IMR-90 (cell line): ENCODE data around the gene THADA. TPM values are rescaled to one million over a fixed set of nuclear protein-coding genes. Genes with fewer than 3 reads are reported as not detected.
A peak's percentile ranks its signal among the peaks of the same experiment; 100 is the strongest.

Experiments
- ATAC-seq: fragments of 200-7000 bp; cut with Tn5 transposase; 2 replicates; pipeline ENCODE4 v1.9.1; 2020; ENCODE audit warnings: low read depth, mild to moderate bottlenecking, moderate library complexity
- BruUV-seq: library from RNA; stranded (reverse); fragments of 400-500 nt; replicated peaks from 2 replicates; lab custom pipeline; 2021; lab: Mats Ljungman, UMichigan
- CTCF ChIA-PET: fragments of 300-600 bp; formaldehyde crosslinking; extraction: SDS; loops from one replicate; lab custom pipeline; 2021; ENCODE audit warnings: antibody characterized with exemption; lab: Yijun Ruan, JAX
- POLR2A ChIA-PET: fragments of 300-600 bp; sonication (Branson Sonifier 250); formaldehyde crosslinking; loops from one replicate; lab custom pipeline; 2022; ENCODE audit warnings: antibody characterized with exemption; ENCODE audit not compliant: unreplicated experiment; lab: Charles Lee
- DNase-seq: peaks from one replicate; pipeline ENCODE4 v3.0.0; 2013
- H2AFZ ChIP-seq: replicated peaks from 2 replicates; pipeline ENCODE3; 2013; ENCODE audit warnings: low read length, mild to moderate bottlenecking; ENCODE audit not compliant: poor library complexity
- H2AK5ac ChIP-seq: 2 replicates; pipeline ENCODE4 v1.6.1; 2013; ENCODE audit warnings: low read depth, low read length, inconsistent platforms
- H2AK9ac ChIP-seq: replicated peaks from 2 replicates; pipeline ENCODE3; 2013; ENCODE audit warnings: mild to moderate bottlenecking, low read depth, low read length, moderate library complexity; ENCODE audit not compliant: poor library complexity
- H2BK120ac ChIP-seq: 2 replicates; pipeline ENCODE4 v1.6.1; 2013; ENCODE audit warnings: low read depth, low read length, inconsistent platforms
- H2BK15ac ChIP-seq: 3 replicates; pipeline ENCODE4 v1.6.1; 2013; ENCODE audit warnings: low read depth, low read length, inconsistent platforms
- H2BK20ac ChIP-seq: 2 replicates; pipeline ENCODE4 v1.6.1; 2013; ENCODE audit warnings: low read depth, mild to moderate bottlenecking, inconsistent platforms, low read length, moderate library complexity
- H2BK5ac ChIP-seq: 2 replicates; pipeline ENCODE4 v1.6.1; 2013; ENCODE audit warnings: mild to moderate bottlenecking, low read depth, low read length, inconsistent platforms; ENCODE audit not compliant: poor library complexity, severe bottlenecking
- H3K14ac ChIP-seq: replicated peaks from 2 replicates; pipeline ENCODE4 v1.6.1; 2013; ENCODE audit warnings: low read depth, low read length, inconsistent platforms
- H3K18ac ChIP-seq: 2 replicates; pipeline ENCODE4 v1.6.1; 2013; ENCODE audit warnings: low read depth, low read length, control low read depth
- H3K23ac ChIP-seq: 2 replicates; pipeline ENCODE4 v1.6.1; 2013; ENCODE audit warnings: low read depth, low read length, inconsistent platforms
- H3K27ac ChIP-seq: 2 replicates; pipeline ENCODE4 v1.5.1; 2013; ENCODE audit warnings: mild to moderate bottlenecking, control low read depth, low read length; ENCODE audit not compliant: insufficient read depth
- H3K27me3 ChIP-seq: 2 replicates; pipeline ENCODE4 v1.6.1; 2013; ENCODE audit warnings: low read length; ENCODE audit not compliant: control insufficient read depth, insufficient read depth
- H3K36me3 ChIP-seq: 2 replicates; pipeline ENCODE4 v1.6.1; 2013; ENCODE audit warnings: low read length, mixed read lengths; ENCODE audit not compliant: control insufficient read depth, insufficient read depth
- H3K4ac ChIP-seq: 2 replicates; pipeline ENCODE4 v1.6.1; 2013; ENCODE audit warnings: low read depth, low read length, inconsistent platforms
- H3K4me1 ChIP-seq: 2 replicates; pipeline ENCODE4 v1.6.1; 2013; ENCODE audit warnings: low read length, mixed read lengths; ENCODE audit not compliant: control insufficient read depth, insufficient read depth
- H3K4me2 ChIP-seq: 2 replicates; pipeline ENCODE4 v1.6.1; 2013; ENCODE audit warnings: low read depth, mild to moderate bottlenecking, control low read depth, low read length, moderate library complexity
- H3K4me3 ChIP-seq: 2 replicates; pipeline ENCODE4 v1.5.1; 2013; ENCODE audit warnings: low read depth, mild to moderate bottlenecking, control low read depth, low read length, moderate library complexity; ENCODE audit not compliant: insufficient read depth
- H3K56ac ChIP-seq: 2 replicates; pipeline ENCODE4 v1.6.1; 2013; ENCODE audit warnings: low read length, inconsistent platforms; ENCODE audit not compliant: insufficient read depth; ENCODE audit errors: extremely low read depth
- H3K79me1 ChIP-seq, 2 experiments: 2 replicates each; pipeline ENCODE4 v1.6.1; 2013; ENCODE audit warnings: low read length in 2 of 2, inconsistent platforms in 1 of 2, low read depth in 1 of 2
- H3K9ac ChIP-seq: 2 replicates; pipeline ENCODE4 v1.6.1; 2013; ENCODE audit warnings: low read depth, low read length, control low read depth
- H3K9me1 ChIP-seq: 2 replicates; pipeline ENCODE4 v1.6.1; 2013; ENCODE audit warnings: low read length, inconsistent platforms; ENCODE audit not compliant: insufficient read depth
- H3K9me3 ChIP-seq: 2 replicates; pipeline ENCODE4 v1.6.1; 2013; ENCODE audit warnings: low read length; ENCODE audit not compliant: control insufficient read depth, insufficient read depth
- H4K20me1 ChIP-seq: 2 replicates; pipeline ENCODE4 v1.6.1; 2013; ENCODE audit warnings: low read length, inconsistent platforms; ENCODE audit not compliant: insufficient read depth
- H4K5ac ChIP-seq: 2 replicates; pipeline ENCODE4 v1.6.1; 2013; ENCODE audit warnings: mild to moderate bottlenecking, low read depth, low read length, control low read depth
- H4K8ac ChIP-seq, 2 experiments: 2 replicates each; pipeline ENCODE4 v1.6.1; 2013; ENCODE audit warnings: low read depth in 2 of 2, low read length in 2 of 2, control low read depth in 1 of 2, inconsistent platforms in 1 of 2
- H4K91ac ChIP-seq: 2 replicates; pipeline ENCODE4 v1.6.1; 2013; ENCODE audit warnings: low read depth, low read length, inconsistent platforms; ENCODE audit not compliant: insufficient read depth
- BHLHE40 ChIP-seq: fragments of 150-350 bp; IDR thresholded peaks from 2 replicates; pipeline ENCODE4 v1.6.1; 2016; ENCODE audit warnings: mild to moderate bottlenecking, low read depth, low read length
- CEBPB ChIP-seq: IDR thresholded peaks from 2 replicates; pipeline ENCODE4 v1.6.1; 2012; ENCODE audit warnings: low read depth, low read length, improper control_type of control experiment
- CHD1 ChIP-seq: IDR thresholded peaks from 2 replicates; pipeline ENCODE4 v1.6.1; 2012; ENCODE audit warnings: low read depth, low read length, improper control_type of control experiment
- CTCF ChIP-seq: conservative IDR thresholded peaks from 2 replicates; pipeline ENCODE4 v1.5.1; 2012; ENCODE audit warnings: mild to moderate bottlenecking, low read depth, low read length, improper control_type of control experiment
- ELK1 ChIP-seq: fragments of 150-350 bp; IDR thresholded peaks from 2 replicates; pipeline ENCODE4 v1.6.1; 2016; ENCODE audit warnings: low read depth, mild to moderate bottlenecking, low read length, moderate library complexity, borderline replicate concordance
- FOS ChIP-seq: fragments of 150-350 bp; IDR thresholded peaks from 2 replicates; pipeline ENCODE4 v1.6.1; 2016; ENCODE audit warnings: low read depth, low read length
- MAFK ChIP-seq: IDR thresholded peaks from 2 replicates; pipeline ENCODE4 v1.6.1; 2012; ENCODE audit warnings: low read depth, low read length, improper control_type of control experiment
- MAZ ChIP-seq: IDR thresholded peaks from 2 replicates; pipeline ENCODE4 v1.6.1; 2012; ENCODE audit warnings: low read depth, mild to moderate bottlenecking, low read length, improper control_type of control experiment, moderate library complexity, borderline replicate concordance
- MXI1 ChIP-seq: IDR thresholded peaks from 2 replicates; pipeline ENCODE4 v1.6.1; 2012; ENCODE audit warnings: low read depth, mild to moderate bottlenecking, low read length, moderate library complexity, borderline replicate concordance
- NFE2L2 ChIP-seq: fragments of 150-350 bp; IDR thresholded peaks from 2 replicates; pipeline ENCODE4 v1.6.1; 2016; ENCODE audit warnings: low read depth, mild to moderate bottlenecking, low read length
- RCOR1 ChIP-seq: IDR thresholded peaks from 2 replicates; pipeline ENCODE4 v1.6.1; 2012; ENCODE audit warnings: mild to moderate bottlenecking, low read length, improper control_type of control experiment; ENCODE audit not compliant: insufficient replicate concordance
- RFX5 ChIP-seq: IDR thresholded peaks from 2 replicates; pipeline ENCODE4 v1.8.0; 2012; ENCODE audit warnings: low read depth, mild to moderate bottlenecking, low read length, moderate library complexity
- SMC3 ChIP-seq: fragments of 150-350 bp; IDR thresholded peaks from 2 replicates; pipeline ENCODE4 v1.6.1; 2016; ENCODE audit warnings: low read depth, mild to moderate bottlenecking, antibody characterized with exemption, low read length, moderate library complexity
- USF2 ChIP-seq: fragments of 150-350 bp; IDR thresholded peaks from 2 replicates; pipeline ENCODE4 v1.6.1; 2017; ENCODE audit warnings: mild to moderate bottlenecking, antibody characterized with exemption, low read length, low read depth
- WGBS, 2 experiments: methylation state at CpG; one replicate each; pipeline versions ENCODE4 v1.1.5 to v1.1.7; 2013; ENCODE audit warnings: missing lambda C conversion rate in 2 of 2; ENCODE audit not compliant: insufficient read length in 1 of 2; ENCODE audit errors: extremely low coverage in 2 of 2; 5-methylcytosine and 5-hydroxymethylcytosine counted together
- dilution Hi-C: fragments of 300-500 bp; cut with HindIII; formaldehyde crosslinking; loops from one replicate; pipeline ENCODE4 v1.14.3; 2018; ENCODE audit warnings: low sequenced_read_pairs; ENCODE audit not compliant: unreplicated experiment
- in situ Hi-C: fragments of 300-500 bp; cut with MboI; formaldehyde crosslinking; loops from 3 replicates; pipeline ENCODE4 v1.14.3; 2019; ENCODE audit warnings: low sequenced_read_pairs, inconsistent platforms, mixed read lengths
- intact Hi-C: fragments of 100-400 bp; cut with micrococcal nuclease; formaldehyde crosslinking; loops from 2 replicates; pipeline ENCODE4 v1.10.0; 2022
- polyA plus RNA-seq, 3 experiments: library from polyadenylated mRNA; depleted of rRNA; stranded (reverse); fragments of >200 nt; gene quantifications; 2 replicates each; pipeline ENCODE4 v1.2.3, GENCODE V29; 2012; ENCODE audit warnings: low replicate concordance in 1 of 3
- total RNA-seq: library from RNA; depleted of rRNA; stranded (reverse); fragments of >200 nt; gene quantifications from 2 replicates; pipeline ENCODE4 v1.2.3, GENCODE V29; 2012

THADA gene
- total and polyA plus RNA-seq, 2 of the 4 experiments (the other 2 are of a cell fraction) = 10.5 to 21.3 TPM

GRCh38 chr2:43426305-43427031, 169.4 kb downstream of the THADA start:
- Histone ChIP-seq H3K27ac (peak overlapping the region; percentile 14; the same call in 1 of the 2 replicates), H4K91ac (no peak overlapping the region), H3K79me1 (0 out of 4 replicates have a peak, but pooled peaks cover 0 to 3% of the 10 kb centered on the region in 2 experiments), H3K9me1 (peaks cover 10% of the 10 kb centered on the region), H4K8ac (no peak overlapping the region), H4K20me1 (no peaks in the 10 kb centered on the region), H3K4ac (no peak overlapping the region), H3K4me3 (no peak overlapping the region), H3K36me3 (no peaks in the 10 kb centered on the region; the same call in 1 of the 2 replicates), H3K18ac (no peak overlapping the region), H3K4me1 (peaks cover 5% of the 10 kb centered on the region), H2AFZ (no peak overlapping the region), H4K5ac (no peak overlapping the region), H3K4me2 (no peak overlapping the region), H2BK20ac (no peak overlapping the region), H2BK5ac (peak overlapping the region; percentile 74), H3K56ac (no peak overlapping the region), H3K23ac (no peak overlapping the region), H2BK120ac (no peak overlapping the region), H3K27me3 (no peaks in the 10 kb centered on the region; the same call in 1 of the 2 replicates), H2AK9ac (no peak overlapping the region), H3K9ac (no peak overlapping the region), H2BK15ac (no peak overlapping the region), H2AK5ac (no peak overlapping the region), H3K9me3 (no peaks in the 10 kb centered on the region), H3K14ac (no peak overlapping the region)
- ATAC-seq (peak; percentile 97), DNase-seq (peak; percentile 98)
- dilution Hi-C loops (no loop called here), in situ Hi-C loops (no loop called here), intact Hi-C loops (loop anchor here (5.0 kb wide), 1 partner anchor 36 kb away; no protein-coding TSS in a partner anchor)
- POLR2A ChIA-PET = no interaction called here
- no TSS peak for BruUV-seq
- WGBS, 2 experiments = no CpG with 5 or more reads among the region's 3 CpGs
- CTCF ChIA-PET = interaction anchor here (1.0 kb wide), 1 partner anchor 23 kb away, joined by 3 read pairs; no protein-coding TSS in a partner anchor
- TF ChIP-seq RFX5 (no peak), MAZ (no peak), ELK1 (no peak), SMC3 (no peak), BHLHE40 (peak; percentile 73), NFE2L2 (peak; percentile 27; the same call in 1 of the 2 replicates), MAFK (peak; percentile 69), FOS (peak; percentile 95), CTCF (no peak), CEBPB (0 out of 2 replicates have a peak, but pooled peaks have one; percentile 19), USF2 (no peak), RCOR1 (no peak), MXI1 (0 out of 2 replicates have a peak, but pooled peaks have one; percentile 47), CHD1 (no peak)
